Kasumi-1 (cell line): ENCODE results near the gene TMEM131L.
A peak's percentile ranks its signal among the peaks of the same experiment; 100 is the strongest.

Source experiments
- DNase-seq, 2 experiments: peaks; one replicate each; lab custom pipeline; 2025; lab: John Stamatoyannopoulos, UW

TMEM131L gene

GRCh38 chr4:153616006-153616555 lies 149.9 kb downstream of the TMEM131L start:
- no peak for DNase-seq

- DNase-seq = no peak
These were observed 152.7 kb downstream of the TMEM131L start for GRCh38 chr4:153618833-153619232.

DNA sequence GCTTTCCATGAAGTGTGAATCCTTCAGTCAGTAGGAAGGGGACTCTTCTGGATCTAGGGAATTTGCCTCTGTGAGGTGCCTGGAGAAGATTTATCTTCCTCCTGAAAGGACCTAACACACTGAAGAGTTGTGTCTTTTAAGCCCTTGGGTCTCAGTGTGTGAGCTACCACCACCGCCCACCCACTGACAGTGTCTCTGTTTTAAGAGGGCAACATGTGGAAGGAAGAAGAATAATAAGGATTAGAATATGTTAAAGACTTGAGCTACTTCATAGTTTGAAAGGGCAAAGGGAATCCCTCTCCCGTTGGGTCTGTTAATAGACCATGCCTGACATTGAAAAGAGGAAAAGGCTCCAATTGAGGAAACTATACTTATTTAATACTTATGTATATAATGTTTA lies 153.7 kb downstream of the TMEM131L start:
- no peak for DNase-seq

DNA sequence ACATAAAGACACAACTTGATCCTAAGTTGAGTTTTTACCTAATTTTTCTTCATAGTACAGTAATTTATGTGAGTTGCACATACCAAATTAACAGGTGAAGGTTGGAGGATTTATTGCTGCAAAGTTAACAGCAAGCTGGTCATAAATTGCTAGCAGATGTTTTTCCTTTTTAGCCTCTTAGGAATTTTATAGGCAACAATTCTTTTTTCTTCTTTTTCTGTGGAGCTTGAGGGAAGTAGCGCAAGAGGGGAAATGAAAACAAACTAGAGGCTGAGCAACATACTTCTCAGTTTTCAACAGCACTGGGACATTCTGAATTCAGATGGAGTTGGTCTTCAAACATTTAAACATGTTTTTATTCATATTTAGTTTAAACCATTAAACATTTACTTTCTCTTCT lies 154.2 kb downstream of the TMEM131L start:
- peak in 1 of 2 experiments; percentile 20 for DNase-seq

DNA sequence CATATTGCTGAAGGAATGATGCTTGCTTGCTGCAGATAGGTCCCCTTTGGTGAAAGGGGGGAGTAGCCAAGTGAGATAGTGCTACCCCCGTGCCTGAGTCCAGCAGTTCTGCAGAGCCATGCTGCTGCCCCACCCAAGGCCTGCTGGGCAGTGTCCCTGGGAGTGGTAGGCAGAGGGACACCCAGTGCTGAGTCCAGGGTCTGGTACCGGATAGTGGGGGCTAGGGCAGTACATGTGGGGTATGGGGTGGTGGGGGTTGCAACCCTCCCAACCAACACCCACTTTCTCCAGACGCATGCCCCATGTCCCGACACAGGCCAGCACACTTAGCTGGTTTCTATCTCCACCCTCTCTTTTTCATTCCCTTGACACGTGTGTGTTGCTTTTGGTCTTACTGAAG lies 155.9 kb downstream of the TMEM131L start:
- no peak for DNase-seq

DNA sequence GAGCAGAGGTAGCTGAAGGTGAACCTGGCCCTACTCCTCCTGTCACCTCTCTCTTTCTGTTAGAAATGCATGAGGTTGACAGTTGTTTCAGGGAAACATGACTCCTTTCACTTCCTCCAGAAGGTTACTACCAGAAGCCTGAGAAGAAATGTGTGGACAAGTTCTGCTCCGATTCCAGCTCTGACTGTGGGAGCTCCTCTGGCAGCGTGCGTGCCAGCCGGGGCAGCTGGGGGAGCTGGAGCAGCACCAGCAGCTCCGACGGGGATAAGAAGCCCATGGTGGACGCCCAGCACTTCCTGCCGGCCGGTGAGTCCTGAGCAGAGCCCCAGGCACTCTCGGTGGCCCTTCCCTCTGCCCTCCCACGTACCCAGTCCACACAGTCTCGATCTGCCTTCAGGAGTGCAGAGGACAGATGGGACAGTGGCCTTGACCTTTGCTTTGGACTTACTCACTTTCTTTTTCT lies 156.6 kb downstream of the TMEM131L start:
- DNase-seq = no peak

GRCh38 chr4:153623491-153623890 lies 157.3 kb downstream of the TMEM131L start:
- DNase-seq = peak in 1 of 2 experiments; percentile 18

GRCh38 chr4:153628796-153629315 lies 162.7 kb downstream of the TMEM131L start:
- DNase-seq = no peak

DNA sequence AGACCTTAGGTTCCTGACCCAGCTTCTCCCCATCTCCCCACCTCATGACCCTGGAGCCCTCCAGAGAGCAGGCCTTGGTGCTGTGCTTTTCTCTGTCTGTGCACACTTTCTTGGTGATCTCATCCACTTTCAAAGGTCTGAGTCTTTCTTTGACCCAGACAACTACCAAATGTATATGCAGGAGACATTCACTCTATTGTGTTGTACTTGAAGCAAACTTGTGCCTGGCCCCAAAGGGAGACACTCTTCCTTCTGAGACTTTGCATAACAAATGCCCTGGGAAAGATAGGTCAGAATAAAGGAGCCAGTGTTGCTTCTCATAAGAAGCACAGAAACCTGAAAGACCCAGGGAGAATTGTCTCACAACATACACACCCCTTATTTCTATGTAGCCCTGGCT lies 163.6 kb downstream of the TMEM131L start:
- no peak for DNase-seq

DNA sequence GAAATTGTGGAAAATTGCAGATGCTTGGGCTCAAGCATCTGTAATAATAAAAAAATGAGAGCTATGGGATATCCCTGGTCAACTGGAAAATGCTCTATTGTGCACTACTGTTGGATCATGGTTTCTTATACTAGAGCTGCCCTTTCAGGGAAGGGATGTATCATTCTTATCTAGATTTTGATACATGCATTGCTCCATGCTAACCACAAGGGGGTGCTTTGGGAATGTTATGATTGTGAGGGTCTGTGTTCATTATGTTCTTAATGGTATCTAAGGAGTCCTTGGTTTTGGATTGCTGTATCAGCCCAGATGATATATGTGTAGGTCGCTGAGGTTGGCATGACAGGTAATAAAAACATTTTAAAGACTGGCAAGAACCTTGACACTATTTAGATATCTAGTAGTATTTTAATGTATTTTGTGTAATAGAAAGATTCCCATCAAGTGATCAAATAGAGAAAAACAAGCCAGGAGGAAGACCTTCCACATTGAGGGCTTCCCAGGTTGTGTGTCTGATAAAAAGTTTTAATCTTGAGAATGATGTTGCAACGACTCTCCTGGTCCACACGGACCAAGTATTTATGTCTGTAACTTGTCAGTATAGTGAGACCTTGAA lies 168.7 kb downstream of the TMEM131L start:
- DNase-seq = peak; percentile 73 to 74

DNA sequence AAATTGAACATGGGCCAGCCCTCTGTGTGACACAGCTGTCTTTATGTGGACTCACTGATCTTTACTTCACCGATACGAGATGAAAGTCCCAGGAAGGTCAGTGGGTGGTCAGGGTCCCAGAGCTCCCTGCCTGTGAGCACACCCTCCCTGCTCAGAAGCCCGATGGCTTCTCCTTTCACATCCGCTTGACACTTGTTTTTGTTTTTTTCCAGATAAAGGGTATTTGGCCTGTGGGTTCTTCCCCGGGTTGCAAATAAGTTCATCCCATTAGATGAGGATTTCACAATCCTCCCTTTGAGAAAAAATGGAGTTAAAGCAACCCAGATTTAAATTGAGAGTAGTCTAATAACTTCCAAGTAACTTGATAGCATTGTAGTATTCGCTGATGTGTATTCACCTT lies 169.7 kb downstream of the TMEM131L start:
- no peak for DNase-seq

DNA sequence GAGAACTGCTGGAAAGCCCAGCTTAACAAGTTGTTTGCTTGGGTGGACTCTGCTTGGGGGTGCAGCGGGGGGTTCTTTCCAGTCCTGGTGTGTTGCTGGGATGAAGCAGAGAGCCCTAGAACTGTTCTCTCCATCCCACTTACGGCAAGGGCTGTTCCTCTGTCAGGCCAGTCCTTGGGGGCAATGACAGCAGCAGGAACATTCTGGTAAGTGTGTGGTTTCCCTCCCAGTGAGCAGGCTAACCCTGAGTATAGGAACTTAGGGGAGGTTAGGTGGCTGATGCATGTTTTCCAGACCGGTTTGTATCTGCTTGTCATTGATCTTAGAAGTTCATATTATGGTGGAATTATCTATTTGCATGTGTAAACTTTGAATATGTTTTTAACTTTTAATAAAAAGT lies 171.0 kb downstream of the TMEM131L start:
- no peak for DNase-seq

DNA sequence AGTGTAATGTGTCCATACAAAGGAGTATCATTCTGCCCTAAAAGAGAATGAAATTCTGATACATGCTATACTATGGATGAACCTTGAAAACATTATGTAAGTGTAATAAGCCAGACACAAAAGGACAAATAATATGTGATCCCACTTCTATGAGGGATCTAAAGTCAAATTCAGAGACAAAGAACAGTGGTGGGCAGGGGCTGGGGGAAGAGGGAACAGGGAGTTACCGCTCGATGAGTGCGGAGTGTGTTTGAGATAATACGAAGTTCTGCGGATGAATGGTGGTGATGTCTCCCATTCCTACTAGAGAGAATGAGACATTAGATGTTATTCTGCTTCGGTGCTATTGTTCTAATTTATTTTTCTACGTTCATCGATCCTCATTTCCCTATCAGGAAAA lies 171.9 kb downstream of the TMEM131L start:
- DNase-seq = no peak

DNA sequence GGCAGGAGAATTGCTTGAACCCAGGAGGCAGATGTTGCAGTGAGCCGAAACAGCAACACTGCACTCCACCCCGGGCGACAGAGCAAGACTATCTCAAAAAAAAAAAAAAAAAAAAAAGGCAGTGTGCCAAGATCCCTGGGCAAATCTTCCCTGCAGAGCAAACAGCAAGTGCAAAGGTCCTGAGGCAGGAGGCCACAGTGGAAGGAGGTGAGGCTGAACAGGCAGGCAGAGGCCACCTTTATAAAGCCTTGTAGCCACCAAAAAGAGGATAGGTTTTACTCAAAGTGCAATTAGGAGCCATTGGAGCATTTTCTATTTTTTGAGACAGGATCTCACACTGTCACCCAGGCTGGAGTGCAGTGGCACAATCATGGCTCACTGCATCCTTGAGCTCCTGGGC lies 172.8 kb downstream of the TMEM131L start:
- no peak for DNase-seq

DNA sequence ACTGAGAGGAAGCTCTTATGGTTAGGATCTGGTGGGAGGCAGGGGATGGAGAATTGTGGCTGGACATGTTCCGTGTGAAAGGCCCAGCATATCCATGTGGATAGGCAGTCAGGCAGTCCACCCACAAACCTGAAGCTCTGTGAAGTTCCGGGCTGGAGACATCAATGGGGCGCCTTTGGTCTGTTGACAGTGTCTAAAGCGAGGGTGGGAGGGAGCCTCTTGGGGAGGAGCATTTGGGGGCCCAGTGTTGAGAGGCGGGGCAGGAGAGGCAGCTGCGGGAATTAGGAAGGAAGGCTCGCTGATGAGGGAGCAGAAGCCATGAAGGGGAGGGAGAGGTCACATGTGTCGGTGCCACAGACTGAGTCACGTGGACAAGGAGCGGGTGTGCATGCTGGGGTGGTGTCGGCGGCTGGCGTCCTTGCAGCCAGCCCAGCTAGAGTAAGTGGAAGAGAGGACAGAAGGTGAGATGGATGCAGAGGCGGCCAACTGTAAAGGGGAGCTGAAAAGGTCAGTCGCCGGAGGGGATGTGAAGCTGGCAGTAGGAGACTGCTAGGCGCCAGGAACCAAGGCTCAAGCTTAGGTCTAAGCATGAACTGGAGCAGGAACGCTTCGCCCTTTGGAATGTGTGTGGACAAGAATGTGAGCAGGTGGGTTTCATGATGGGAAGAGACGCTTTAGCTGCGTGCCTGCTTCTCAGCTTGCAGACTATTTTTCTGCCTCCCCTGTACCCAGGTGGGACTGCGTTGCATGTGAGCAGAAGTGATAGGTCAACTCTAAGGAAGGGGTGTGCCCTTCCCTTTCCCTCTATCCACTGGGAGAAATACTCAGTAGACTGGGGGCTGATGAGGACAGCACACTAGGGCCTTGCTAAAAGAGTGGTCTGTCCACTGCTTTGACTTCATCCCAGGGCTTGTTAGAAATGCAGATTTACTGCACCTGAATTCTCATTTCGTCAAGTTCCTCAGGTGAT lies 174.0 kb downstream of the TMEM131L start:
- DNase-seq = peak; percentile 63 to 64

GRCh38 chr4:153641532-153641931 lies 175.4 kb downstream of the TMEM131L start:
- no peak for DNase-seq

GRCh38 chr4:153643406-153644383 lies 177.5 kb downstream of the TMEM131L start:
- peak; percentile 81 to 93 for DNase-seq

GRCh38 chr4:153645183-153645582 lies 179.0 kb downstream of the TMEM131L start:
- DNase-seq = peak; percentile 16 to 38

DNA sequence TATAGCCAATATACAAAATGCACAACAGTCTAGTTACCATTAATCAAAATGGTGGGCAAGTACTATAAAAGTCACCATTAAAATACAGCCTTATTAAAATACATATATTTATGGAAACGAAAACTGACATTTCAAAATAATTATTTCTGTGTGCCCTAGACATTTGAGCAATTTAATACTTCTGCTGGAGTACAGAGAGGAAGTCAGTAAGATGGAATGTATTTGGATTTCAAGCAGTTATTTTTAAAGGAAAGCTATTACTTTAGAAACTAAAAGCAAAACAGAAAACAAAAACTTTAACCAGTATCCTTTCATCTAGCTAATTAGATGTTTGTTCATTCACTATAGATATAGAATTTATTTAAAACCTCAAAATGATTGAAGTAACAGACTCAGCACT lies 180.1 kb downstream of the TMEM131L start:
- DNase-seq = no peak

- no peak for DNase-seq
These were observed 180.8 kb downstream of the TMEM131L start for GRCh38 chr4:153646978-153647377.

DNA sequence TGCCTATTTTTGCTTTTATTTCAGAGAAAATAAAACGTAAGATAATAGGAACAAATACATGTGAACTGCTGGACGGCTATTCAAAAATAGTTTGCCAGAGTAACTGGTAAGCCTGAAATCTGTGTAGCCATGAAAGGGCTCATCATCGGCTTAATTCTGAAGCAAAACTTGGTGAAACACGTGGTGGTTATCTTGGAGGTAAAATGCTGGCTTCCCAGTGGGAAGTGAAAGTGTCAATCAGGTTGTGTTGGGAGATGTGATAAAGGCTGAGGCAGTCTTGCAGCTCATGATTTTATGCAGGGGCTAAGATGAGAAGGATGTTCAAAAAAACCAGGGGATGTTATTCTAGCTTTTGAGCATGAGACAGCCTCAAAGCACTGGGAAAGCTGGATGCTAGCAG lies 181.8 kb downstream of the TMEM131L start:
- no peak for DNase-seq
